Measurements from ENCODE around the gene GOLGA8S. TPM values are rescaled to one million over a fixed set of nuclear protein-coding genes. Genes with fewer than 3 reads are reported as not detected.

The GOLGA8S gene
- total RNA-seq, 2 experiments from 2014 or later: 0.13 to 0.16 TPM

Other genes starting within 250 kb of the GOLGA8S start
- gene GOLGA6L1, start 217.9 kb upstream of the GOLGA8S start, total RNA-seq: not detected
- not detected for gene GOLGA6L26, start 20.6 kb upstream of the GOLGA8S start, total RNA-seq
- not detected for gene GOLGA6L2, start 92.5 kb downstream of the GOLGA8S start, total RNA-seq
- gene MKRN3, start 210.9 kb downstream of the GOLGA8S start, total RNA-seq: 1 to 10 TPM; 1.3 to 1.6 TPM